G401 (cell line): ENCODE data around the gene NLRC5. TPM values are rescaled to one million over a fixed set of nuclear protein-coding genes. Genes with fewer than 3 reads are reported as not detected.

Source experiments
- DNase-seq: peaks from one replicate; pipeline ENCODE4 v3.0.0-alpha.2; 2015; ENCODE audit warnings: low spot score
- in situ Hi-C: cut with HindIII; loops from 2 replicates; pipeline ENCODE4 v1.10.0; 2016; ENCODE audit warnings: low sequenced_read_pairs, mixed read lengths
- total RNA-seq: library from RNA; depleted of rRNA; stranded (reverse); fragments of >200 nt; shearing (Covaris generic); gene quantifications from 2 replicates; pipeline ENCODE4 v1.2.3, GENCODE V29; 2014

Gene NLRC5
- total RNA-seq, 1 experiment from 2014 or later: 0.07 TPM

- DNase-seq: no peak
- in situ Hi-C loops: no loop called here
Observed at GRCh38 chr16:57012353-57012752, 23.0 kb downstream of the NLRC5 start.

- DNase-seq: no peak
- in situ Hi-C loops: no loop called here
Observed at GRCh38 chr16:57013229-57013628, 23.9 kb downstream of the NLRC5 start.

GRCh38 chr16:57013902-57014301, 24.5 kb downstream of the NLRC5 start:
- no peak for DNase-seq
- in situ Hi-C loops: no loop called here

- in situ Hi-C loops: no loop called here
- no peak for DNase-seq
Observed at GRCh38 chr16:57016301-57016700, 26.9 kb downstream of the NLRC5 start.

DNA sequence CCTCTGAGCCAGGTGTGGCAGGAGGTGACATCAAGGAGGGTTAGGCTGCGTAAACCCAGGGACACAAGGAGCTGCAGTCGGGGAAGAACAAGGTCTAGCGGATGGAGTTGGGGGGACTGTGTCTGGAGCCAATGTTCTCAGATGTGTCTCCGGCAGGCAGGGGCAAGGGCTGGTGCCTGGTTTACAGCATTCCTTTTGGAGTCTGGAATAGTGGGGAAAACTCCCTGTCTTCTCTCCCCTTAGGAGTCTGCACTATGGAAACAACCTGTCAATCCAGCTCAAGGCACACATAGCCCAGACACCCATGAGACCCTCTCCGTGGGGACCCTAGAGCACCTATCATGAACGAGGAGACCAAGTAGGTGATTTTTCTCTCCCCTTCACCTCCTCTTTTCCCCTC, 27.5 kb downstream of the NLRC5 start:
- in situ Hi-C loops: no loop called here

GRCh38 chr16:57017251-57017650, 27.9 kb downstream of the NLRC5 start:
- in situ Hi-C loops: no loop called here
- DNase-seq: no peak

More for the DNA sequence above, 27.5 kb downstream of the NLRC5 start:
- no peak for DNase-seq

GRCh38 chr16:57019746-57020145, 30.4 kb downstream of the NLRC5 start:
- DNase-seq: no peak
- in situ Hi-C loops: no loop called here

- no peak for DNase-seq
- in situ Hi-C loops: no loop called here
Observed at GRCh38 chr16:57020651-57021050, 31.3 kb downstream of the NLRC5 start.

- in situ Hi-C loops: no loop called here
- DNase-seq: no peak
Observed at GRCh38 chr16:57021757-57022156, 32.4 kb downstream of the NLRC5 start.

DNA sequence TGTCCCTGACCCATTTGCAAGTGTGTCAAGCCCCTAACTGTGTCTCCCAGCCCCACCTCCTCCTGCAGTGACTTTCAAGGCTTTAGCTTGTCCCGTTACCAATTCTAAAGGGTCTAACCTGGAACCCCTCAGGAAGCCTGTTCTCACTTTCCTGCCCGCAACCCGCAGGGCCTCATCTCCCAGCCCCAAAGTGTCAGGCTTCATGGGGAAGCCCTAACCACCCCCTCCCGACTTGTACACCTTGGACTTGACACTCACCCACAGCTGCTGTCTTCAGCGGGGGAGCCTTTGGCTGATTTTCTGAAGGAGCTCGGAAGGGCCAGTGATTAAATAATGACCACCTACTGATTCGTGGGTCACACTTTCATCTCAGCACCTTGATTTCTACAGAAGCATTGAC, 33.1 kb downstream of the NLRC5 start:
- in situ Hi-C loops: no loop called here
- DNase-seq: no peak

DNA sequence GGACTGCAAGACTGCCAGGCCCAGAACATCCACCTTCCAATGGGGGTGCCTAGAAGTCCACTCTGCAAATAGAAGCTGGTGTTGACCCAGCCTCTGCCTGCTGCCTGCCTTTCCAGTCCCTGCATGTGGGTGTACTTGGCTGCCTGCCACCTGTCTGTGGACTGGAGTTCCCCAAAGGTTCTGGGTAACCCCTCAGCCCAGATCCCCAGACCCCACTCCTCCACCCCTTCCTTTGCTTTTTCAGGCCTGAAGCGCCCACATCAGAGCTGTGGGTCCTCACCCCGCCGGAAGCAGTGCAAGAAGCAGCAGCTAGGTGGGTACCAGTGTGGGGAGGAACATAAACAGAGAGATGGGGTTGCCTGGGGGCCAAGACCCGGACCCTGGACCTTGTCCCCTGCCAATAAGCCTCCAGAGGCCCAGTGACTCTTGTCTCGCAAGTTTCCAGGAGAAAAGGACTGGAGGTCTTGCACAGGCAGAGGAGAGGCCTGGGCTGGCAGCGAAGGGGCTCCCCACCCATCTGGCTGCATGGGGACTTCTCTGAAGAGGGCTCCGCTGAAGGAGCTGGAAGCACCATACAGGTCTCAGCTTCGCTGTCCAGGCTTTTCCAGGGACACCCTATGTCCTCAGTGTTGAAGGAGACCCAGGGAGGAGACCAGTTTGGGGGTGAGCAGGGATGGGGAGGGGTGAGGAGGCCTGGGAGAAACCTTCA, 34.3 kb downstream of the NLRC5 start:
- no peak for DNase-seq
- in situ Hi-C loops: no loop called here

DNA sequence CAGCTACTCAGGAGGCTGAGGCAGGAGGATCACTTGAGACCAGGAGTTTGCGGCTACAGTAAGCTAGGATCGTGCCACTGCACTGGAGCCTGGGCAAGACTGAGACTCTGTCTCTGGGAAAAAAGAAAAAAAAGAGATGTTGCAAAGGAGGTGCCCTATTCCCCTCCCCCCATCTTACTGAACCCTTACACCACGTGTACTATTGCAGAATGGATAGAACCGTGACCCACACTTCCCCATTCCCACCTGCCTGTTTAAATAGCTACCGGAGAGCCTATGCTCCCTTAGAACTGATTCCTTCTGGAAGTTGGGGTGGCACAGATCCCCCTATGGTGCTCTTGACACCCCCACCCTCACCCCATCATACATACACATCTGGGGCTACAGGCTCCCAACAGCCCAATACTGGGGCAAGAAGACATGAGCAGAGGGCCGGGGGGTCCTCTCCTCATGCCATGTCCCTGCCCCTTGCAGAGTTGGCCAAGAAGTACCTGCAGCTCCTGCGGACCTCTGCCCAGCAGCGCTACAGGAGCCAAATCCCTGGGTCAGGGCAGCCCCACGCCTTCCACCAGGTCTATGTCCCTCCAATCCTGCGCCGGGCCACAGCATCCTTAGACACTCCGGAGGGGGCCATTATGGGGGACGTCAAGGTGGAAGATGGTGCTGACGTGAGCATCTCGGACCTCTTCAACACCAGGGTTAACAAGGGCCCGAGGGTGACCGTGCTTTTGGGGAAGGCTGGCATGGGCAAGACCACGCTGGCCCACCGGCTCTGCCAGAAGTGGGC, 35.7 kb downstream of the NLRC5 start:
- no peak for DNase-seq

DNA sequence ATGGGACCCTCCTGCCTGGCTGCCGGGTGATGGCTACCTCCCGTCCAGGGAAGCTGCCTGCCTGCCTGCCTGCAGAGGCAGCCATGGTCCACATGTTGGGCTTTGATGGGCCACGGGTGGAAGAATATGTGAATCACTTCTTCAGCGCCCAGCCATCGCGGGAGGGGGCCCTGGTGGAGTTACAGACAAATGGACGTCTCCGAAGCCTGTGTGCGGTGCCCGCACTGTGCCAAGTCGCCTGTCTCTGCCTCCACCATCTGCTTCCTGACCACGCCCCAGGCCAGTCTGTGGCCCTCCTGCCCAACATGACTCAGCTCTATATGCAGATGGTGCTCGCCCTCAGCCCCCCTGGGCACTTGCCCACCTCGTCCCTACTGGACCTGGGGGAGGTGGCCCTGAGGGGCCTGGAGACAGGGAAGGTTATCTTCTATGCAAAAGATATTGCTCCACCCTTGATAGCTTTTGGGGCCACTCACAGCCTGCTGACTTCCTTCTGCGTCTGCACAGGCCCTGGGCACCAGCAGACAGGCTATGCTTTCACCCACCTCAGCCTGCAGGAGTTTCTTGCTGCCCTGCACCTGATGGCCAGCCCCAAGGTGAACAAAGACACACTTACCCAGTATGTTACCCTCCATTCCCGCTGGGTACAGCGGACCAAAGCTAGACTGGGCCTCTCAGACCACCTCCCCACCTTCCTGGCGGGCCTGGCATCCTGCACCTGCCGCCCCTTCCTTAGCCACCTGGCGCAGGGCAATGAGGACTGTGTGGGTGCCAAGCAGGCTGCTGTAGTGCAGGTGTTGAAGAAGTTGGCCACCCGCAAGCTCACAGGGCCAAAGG, 36.8 kb downstream of the NLRC5 start:
- no peak for DNase-seq
- in situ Hi-C loops: no loop called here

More for the DNA sequence above, 35.7 kb downstream of the NLRC5 start:
- in situ Hi-C loops: no loop called here

DNA sequence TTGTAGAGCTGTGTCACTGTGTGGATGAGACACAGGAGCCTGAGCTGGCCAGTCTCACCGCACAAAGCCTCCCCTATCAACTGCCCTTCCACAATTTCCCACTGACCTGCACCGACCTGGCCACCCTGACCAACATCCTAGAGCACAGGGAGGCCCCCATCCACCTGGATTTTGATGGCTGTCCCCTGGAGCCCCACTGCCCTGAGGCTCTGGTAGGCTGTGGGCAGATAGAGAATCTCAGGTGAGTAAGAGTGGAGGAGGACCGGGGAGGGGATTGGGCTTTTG, 37.4 kb downstream of the NLRC5 start:
- in situ Hi-C loops: no loop called here
- DNase-seq: no peak

DNA sequence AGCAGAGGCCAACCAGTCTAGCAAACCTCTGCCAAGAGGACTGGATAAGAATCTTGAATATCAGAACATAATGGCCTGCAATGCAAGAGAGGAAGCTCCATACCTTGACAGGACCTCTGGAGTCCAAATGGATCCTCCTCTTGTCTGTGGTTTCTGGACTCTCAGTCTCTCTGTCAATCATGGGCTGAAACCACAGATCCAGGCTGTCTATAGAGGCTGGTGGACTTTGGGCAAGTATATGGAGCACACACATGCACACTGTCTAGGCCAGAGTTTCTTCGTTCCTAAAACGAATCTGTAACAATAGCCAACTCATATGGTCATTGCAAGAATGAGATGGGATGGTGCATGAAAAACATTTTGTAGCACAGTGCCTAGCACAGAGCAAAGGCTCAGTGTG, 37.7 kb downstream of the NLRC5 start:
- no peak for DNase-seq
- in situ Hi-C loops: no loop called here

DNA sequence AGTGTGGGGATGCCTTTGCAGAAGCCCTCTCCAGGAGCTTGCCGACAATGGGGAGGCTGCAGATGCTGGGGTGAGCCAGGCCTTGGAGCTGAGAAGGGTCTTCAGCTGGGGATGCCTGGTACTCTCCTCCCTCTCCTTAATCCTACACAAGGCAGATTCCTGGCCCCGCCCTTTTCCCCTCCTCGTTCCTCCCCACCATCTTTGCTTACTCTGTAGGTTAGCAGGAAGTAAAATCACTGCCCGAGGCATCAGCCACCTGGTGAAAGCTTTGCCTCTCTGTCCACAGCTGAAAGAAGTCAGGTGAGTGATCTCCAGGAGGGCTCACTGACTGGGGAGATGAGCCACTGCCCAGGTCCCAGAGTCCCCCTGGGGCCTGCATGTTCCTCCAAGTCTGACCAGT, 38.7 kb downstream of the NLRC5 start:
- in situ Hi-C loops: no loop called here
- no peak for DNase-seq

DNA sequence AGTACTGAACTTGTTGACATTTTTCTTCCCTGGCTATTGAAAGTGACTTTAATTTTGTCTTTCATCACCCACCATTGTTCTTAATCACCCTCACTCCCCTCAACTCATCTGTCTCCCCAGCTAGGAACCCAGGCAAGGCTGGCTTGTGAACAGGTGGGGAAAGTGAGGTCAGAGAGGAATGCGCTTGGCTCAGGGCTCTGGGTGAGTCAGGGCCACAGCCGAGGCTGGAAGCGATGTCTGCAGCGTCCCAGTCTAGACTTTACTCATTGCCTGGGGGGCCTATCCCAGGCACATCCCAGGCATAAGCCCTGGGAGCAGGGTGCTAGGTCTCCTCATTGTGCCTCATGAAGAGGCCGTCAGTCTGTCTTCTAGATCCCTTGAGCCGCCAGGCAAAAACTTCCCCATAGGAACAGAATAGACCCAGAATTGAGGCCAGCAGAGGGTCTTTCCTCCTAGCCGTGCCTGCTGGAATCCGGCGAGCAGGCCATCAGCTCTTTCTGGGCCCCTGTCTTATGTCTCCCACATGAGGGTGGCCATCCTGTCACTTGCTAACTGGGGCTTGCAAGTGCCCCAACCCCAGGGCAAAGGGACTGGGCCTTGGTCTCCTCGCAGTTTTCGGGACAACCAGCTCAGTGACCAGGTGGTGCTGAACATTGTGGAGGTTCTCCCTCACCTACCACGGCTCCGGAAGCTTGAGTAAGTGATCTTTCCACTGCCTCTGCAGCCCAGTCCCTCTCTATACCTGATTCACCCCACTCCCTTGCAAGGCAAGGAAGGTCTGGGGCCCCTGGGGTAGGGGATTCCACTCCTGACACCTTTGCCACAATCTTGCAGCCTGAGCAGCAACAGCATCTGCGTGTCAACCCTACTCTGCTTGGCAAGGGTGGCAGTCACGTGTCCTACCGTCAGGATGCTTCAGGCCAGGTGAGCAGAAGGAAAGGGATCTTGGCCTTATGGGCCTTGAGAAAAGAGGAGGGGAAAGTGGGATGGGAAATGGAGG, 40.1 kb downstream of the NLRC5 start:
- in situ Hi-C loops: no loop called here
- no peak for DNase-seq

GRCh38 chr16:57030346-57030902, 41.1 kb downstream of the NLRC5 start:
- in situ Hi-C loops: no loop called here

DNA sequence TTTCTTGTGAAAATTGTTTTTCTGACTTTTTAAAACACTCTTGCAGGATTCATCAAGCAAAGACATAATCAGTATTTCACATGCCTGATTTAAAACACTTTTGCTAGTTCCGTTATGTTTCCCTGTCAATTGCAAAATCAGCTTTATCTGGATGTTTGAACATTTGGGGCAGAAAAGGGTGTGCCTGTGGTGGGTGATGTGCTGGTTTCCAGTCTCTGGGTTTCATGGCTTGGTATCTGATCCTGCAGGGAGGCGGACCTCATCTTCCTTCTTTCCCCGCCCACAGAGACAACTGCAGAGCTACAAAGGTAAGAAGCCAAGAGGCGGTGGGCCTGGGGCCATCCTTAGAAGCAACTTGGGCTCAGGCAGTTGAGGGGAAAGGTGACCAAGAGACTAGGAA, 41.8 kb downstream of the NLRC5 start:
- no peak for DNase-seq
- in situ Hi-C loops: no loop called here

More at GRCh38 chr16:57030346-57030902, 41.1 kb downstream of the NLRC5 start:
- no peak for DNase-seq
